NCI-H69 (cell line): ENCODE results near the gene UPK1B.
"Not testable (repeated sequence)": the region's sequence is repeated elsewhere in the genome, so short reads cannot be mapped to it uniquely, and the experiment has no call there.

ENCODE experiments used
- DNase-seq: peaks from one replicate; lab custom pipeline; 2025; lab: John Stamatoyannopoulos, UW

UPK1B gene

GRCh38 chr3:119225121-119225520 lies 51.7 kb downstream of the UPK1B start:
- DNase-seq = no peak

GRCh38 chr3:119227070-119227850 lies 53.9 kb downstream of the UPK1B start:
- DNase-seq = no peak

- no peak for DNase-seq
Observed at GRCh38 chr3:119228373-119229145, 55.2 kb downstream of the UPK1B start.

GRCh38 chr3:119229190-119229589 lies 55.8 kb downstream of the UPK1B start:
- DNase-seq = no peak

- DNase-seq = no peak
Observed at GRCh38 chr3:119230071-119230470, 56.7 kb downstream of the UPK1B start.

GRCh38 chr3:119230745-119231144 lies 57.3 kb downstream of the UPK1B start:
- DNase-seq = no peak

GRCh38 chr3:119234610-119235009 lies 61.2 kb downstream of the UPK1B start:
- DNase-seq = no peak

GRCh38 chr3:119235151-119235550 lies 61.8 kb downstream of the UPK1B start:
- no peak for DNase-seq

- no peak for DNase-seq
Observed at GRCh38 chr3:119236756-119237155, 63.4 kb downstream of the UPK1B start.

- DNase-seq = no peak
Observed at GRCh38 chr3:119237299-119237698, 63.9 kb downstream of the UPK1B start.

- no peak for DNase-seq
Observed at GRCh38 chr3:119238363-119238762, 65.0 kb downstream of the UPK1B start.

GRCh38 chr3:119239206-119239820 lies 65.9 kb downstream of the UPK1B start:
- no peak for DNase-seq

GRCh38 chr3:119240101-119240590 lies 66.7 kb downstream of the UPK1B start:
- DNase-seq = no peak

- peak; percentile 76 for DNase-seq
Observed at GRCh38 chr3:119240591-119241434, 67.4 kb downstream of the UPK1B start, which contains the start of gene B4GALT4. TSS of gene B4GALT4 (minus strand) at chr3:119240878. CDS start at chr3:119230099, 10,779 bp downstream.

- DNase-seq = not testable (repeated sequence)
Observed at GRCh38 chr3:119242387-119243057, 69.1 kb downstream of the UPK1B start.

GRCh38 chr3:119243058-119243529 lies 69.7 kb downstream of the UPK1B start:
- not testable (repeated sequence) for DNase-seq

- no peak for DNase-seq
Observed at GRCh38 chr3:119243712-119244111, 70.3 kb downstream of the UPK1B start.

GRCh38 chr3:119245778-119246177 lies 72.4 kb downstream of the UPK1B start:
- no peak for DNase-seq
